ENCODE results near the gene PRKD2. TPM values are rescaled to one million over a fixed set of nuclear protein-coding genes. Genes with fewer than 3 reads are reported as not detected.
A peak's percentile ranks its signal among the peaks of the same experiment; 100 is the strongest.

The PRKD2 gene
- total RNA-seq, 2 donors from 2014 or later: 18.9 to 58.3 TPM

GRCh38 chr19:46689358-46689757 lies 27.6 kb downstream of the PRKD2 start:
- peaks cover 22 to 59% of the 10 kb centered on the region in 2 donors for H3K36me3 ChIP-seq (replicated peaks in 1 of 2; ENCODE audit: insufficient read depth in 1 of 2, low read depth in 2 of 2)
- no peak for TF ChIP-seq POLR2A (IDR thresholded peaks at IDR 0.05)
- no peak for TF ChIP-seq CTCF (IDR thresholded peaks at IDR 0.05)
- intact Hi-C loops (cut with DNase I): no loop called here
- 87 to 93% methylated on average over 6 to 7 of the region's 14 CpGs for WGBS, 2 donors
- H3K27ac ChIP-seq: no peak overlapping the region
- no peaks in the 10 kb centered on the region for H3K9me3 ChIP-seq
- H3K27me3 ChIP-seq: no peaks in the 10 kb centered on the region
- no peak for DNase-seq
- no peaks in the 10 kb centered on the region for H3K4me1 ChIP-seq
- ATAC-seq: no peak
- no peak overlapping the region for H3K4me3 ChIP-seq

- H3K27me3 ChIP-seq: no peaks in the 10 kb centered on the region
- H3K9me3 ChIP-seq: no peaks in the 10 kb centered on the region
- H3K4me3 ChIP-seq: no peak overlapping the region
- peaks cover 14 to 46% of the 10 kb centered on the region in 2 donors for H3K36me3 ChIP-seq (replicated peaks in 1 of 2; ENCODE audit: insufficient read depth in 1 of 2, low read depth in 2 of 2)
- intact Hi-C loops (cut with DNase I): no loop called here
- no peak for ATAC-seq
- no peak for TF ChIP-seq POLR2A (IDR thresholded peaks at IDR 0.05)
- no peak for TF ChIP-seq CTCF (IDR thresholded peaks at IDR 0.05)
- no peak for DNase-seq
- no peaks in the 10 kb centered on the region for H3K4me1 ChIP-seq
- H3K27ac ChIP-seq: no peak overlapping the region
- 89 to 94% methylated on average over 6 of the region's 6 CpGs for WGBS, 2 donors
Observed at GRCh38 chr19:46687438-46688145, 29.3 kb downstream of the PRKD2 start.

GRCh38 chr19:46685189-46685588 lies 31.7 kb downstream of the PRKD2 start:
- Histone ChIP-seq H3K4me3 (no peak overlapping the region), H3K9me3 (no peaks in the 10 kb centered on the region), H3K27me3 (no peaks in the 10 kb centered on the region), H3K4me1 (no peaks in the 10 kb centered on the region), H3K27ac (no peak overlapping the region), H3K36me3 (replicated peaks in 1 of 2; ENCODE audit: insufficient read depth in 1 of 2, low read depth in 2 of 2) (peaks cover 8 to 31% of the 10 kb centered on the region in 2 donors)
- ATAC-seq (no peak), DNase-seq (no peak)
- TF ChIP-seq POLR2A (IDR thresholded peaks at IDR 0.05) (no peak), CTCF (IDR thresholded peaks at IDR 0.05) (no peak)
- intact Hi-C loops (cut with DNase I): no loop called here
- 74 to 96% methylated on average over 3 of the region's 3 CpGs for WGBS, 2 donors

- Histone ChIP-seq H3K4me1 (no peaks in the 10 kb centered on the region), H3K27ac (no peak overlapping the region), H3K9me3 (no peaks in the 10 kb centered on the region), H3K36me3 (replicated peaks in 1 of 2; ENCODE audit: insufficient read depth in 1 of 2, low read depth in 2 of 2) (peaks cover 8 to 24% of the 10 kb centered on the region in 2 donors), H3K4me3 (no peak overlapping the region), H3K27me3 (no peaks in the 10 kb centered on the region)
- DNase-seq: peak in 3 of 4 donors; percentile 17 to 19 (median 18)
- intact Hi-C loops (cut with DNase I): no loop called here
- 88 to 95% methylated on average over 15 to 26 of the region's 26 CpGs for WGBS, 2 donors
- TF ChIP-seq POLR2A (IDR thresholded peaks at IDR 0.05) (no peak), CTCF (IDR thresholded peaks at IDR 0.05) (no peak)
- no peak for ATAC-seq
Observed at GRCh38 chr19:46678110-46678732, 38.7 kb downstream of the PRKD2 start.
